Mucosa of stomach (tissue), 1 donor: Measurements from ENCODE around the gene FILIP1.

Experiments
- H3K27me3 ChIP-seq: one replicate; pipeline ENCODE4 v1.7.0; 2013; ENCODE audit warnings: mild to moderate bottlenecking, low read length; ENCODE audit not compliant: control insufficient read depth, insufficient read depth
- H3K36me3 ChIP-seq: one replicate; pipeline ENCODE4 v1.7.0; 2013; ENCODE audit warnings: low read length; ENCODE audit not compliant: control insufficient read depth, insufficient read depth
- H3K4me1 ChIP-seq: one replicate; pipeline ENCODE4 v1.7.0; 2013; ENCODE audit warnings: mild to moderate bottlenecking, low read length; ENCODE audit not compliant: control insufficient read depth, insufficient read depth
- H3K4me3 ChIP-seq: one replicate; pipeline ENCODE4 v1.7.0; 2013; ENCODE audit warnings: low read length
- H3K9ac ChIP-seq: one replicate; pipeline ENCODE4 v1.7.0; 2013; ENCODE audit warnings: mild to moderate bottlenecking, low read length, moderate library complexity
- H3K9me3 ChIP-seq: one replicate; pipeline ENCODE4 v1.7.0; 2013; ENCODE audit warnings: mild to moderate bottlenecking, low read length, moderate library complexity; ENCODE audit not compliant: control insufficient read depth
- donor health status: Pancreatic carcinoma.

The FILIP1 gene

GRCh38 chr6:75353644-75354043, 140.0 kb downstream of the FILIP1 start:
- Histone ChIP-seq H3K9ac (no peak overlapping the region), H3K27me3 (peaks cover 6% of the 10 kb centered on the region), H3K4me3 (no peak overlapping the region), H3K36me3 (no peaks in the 10 kb centered on the region), H3K9me3 (no peaks in the 10 kb centered on the region), H3K4me1 (peaks cover 12% of the 10 kb centered on the region)

GRCh38 chr6:75351570-75351969, 142.0 kb downstream of the FILIP1 start:
- Histone ChIP-seq H3K9ac (no peak overlapping the region), H3K9me3 (no peaks in the 10 kb centered on the region), H3K27me3 (peaks cover 6% of the 10 kb centered on the region), H3K4me1 (peaks cover 12% of the 10 kb centered on the region), H3K4me3 (no peak overlapping the region), H3K36me3 (no peaks in the 10 kb centered on the region)

GRCh38 chr6:75350808-75351207, 142.8 kb downstream of the FILIP1 start:
- H3K27me3 ChIP-seq: peaks cover 6% of the 10 kb centered on the region
- no peaks in the 10 kb centered on the region for H3K36me3 ChIP-seq
- no peak overlapping the region for H3K4me3 ChIP-seq
- peaks cover 12% of the 10 kb centered on the region for H3K4me1 ChIP-seq
- no peaks in the 10 kb centered on the region for H3K9me3 ChIP-seq
- H3K9ac ChIP-seq: no peak overlapping the region

- Histone ChIP-seq H3K27me3 (peaks cover 6% of the 10 kb centered on the region), H3K9ac (no peak overlapping the region), H3K4me1 (peaks cover 12% of the 10 kb centered on the region), H3K9me3 (no peaks in the 10 kb centered on the region), H3K4me3 (no peak overlapping the region), H3K36me3 (no peaks in the 10 kb centered on the region)
Measured at GRCh38 chr6:75350156-75350555, 143.4 kb downstream of the FILIP1 start.

GRCh38 chr6:75349262-75349984, 144.2 kb downstream of the FILIP1 start:
- peak overlapping the region; percentile 43 for H3K9ac ChIP-seq
- peaks cover 6% of the 10 kb centered on the region for H3K27me3 ChIP-seq
- no peaks in the 10 kb centered on the region for H3K36me3 ChIP-seq
- peaks cover 12% of the 10 kb centered on the region for H3K4me1 ChIP-seq
- H3K4me3 ChIP-seq: no peak overlapping the region
- H3K9me3 ChIP-seq: no peaks in the 10 kb centered on the region

GRCh38 chr6:75348882-75349261, 144.7 kb downstream of the FILIP1 start:
- peak overlapping the region; percentile 43 for H3K9ac ChIP-seq

GRCh38 chr6:75347898-75348610, 145.5 kb downstream of the FILIP1 start:
- no peak overlapping the region for H3K4me3 ChIP-seq
- no peaks in the 10 kb centered on the region for H3K9me3 ChIP-seq
- H3K27me3 ChIP-seq: peaks cover 6% of the 10 kb centered on the region
- no peak overlapping the region for H3K9ac ChIP-seq
- no peaks in the 10 kb centered on the region for H3K36me3 ChIP-seq
- H3K4me1 ChIP-seq: peaks cover 12% of the 10 kb centered on the region

More at GRCh38 chr6:75348882-75349261, 144.7 kb downstream of the FILIP1 start:
- Histone ChIP-seq H3K4me1 (peaks cover 12% of the 10 kb centered on the region), H3K36me3 (no peaks in the 10 kb centered on the region), H3K27me3 (peaks cover 6% of the 10 kb centered on the region), H3K9me3 (no peaks in the 10 kb centered on the region), H3K4me3 (no peak overlapping the region)

- Histone ChIP-seq H3K27me3 (peaks cover 6% of the 10 kb centered on the region), H3K9ac (no peak overlapping the region), H3K36me3 (no peaks in the 10 kb centered on the region), H3K4me1 (peaks cover 12% of the 10 kb centered on the region), H3K9me3 (no peaks in the 10 kb centered on the region), H3K4me3 (no peak overlapping the region)
Measured at GRCh38 chr6:75345413-75345812, 148.2 kb downstream of the FILIP1 start.

GRCh38 chr6:75344455-75344854, 149.1 kb downstream of the FILIP1 start:
- Histone ChIP-seq H3K9ac (no peak overlapping the region), H3K27me3 (peaks cover under 1% of the 10 kb centered on the region), H3K4me3 (no peak overlapping the region), H3K4me1 (peaks cover 7% of the 10 kb centered on the region), H3K9me3 (no peaks in the 10 kb centered on the region), H3K36me3 (no peaks in the 10 kb centered on the region)

- Histone ChIP-seq H3K9me3 (no peaks in the 10 kb centered on the region), H3K4me3 (no peak overlapping the region), H3K27me3 (no peaks in the 10 kb centered on the region), H3K9ac (no peak overlapping the region), H3K4me1 (peaks cover 2% of the 10 kb centered on the region), H3K36me3 (no peaks in the 10 kb centered on the region)
Measured at GRCh38 chr6:75344021-75344420, 149.6 kb downstream of the FILIP1 start.

GRCh38 chr6:75337835-75338580, 155.6 kb downstream of the FILIP1 start:
- H3K27me3 ChIP-seq: no peaks in the 10 kb centered on the region
- no peaks in the 10 kb centered on the region for H3K9me3 ChIP-seq
- H3K4me1 ChIP-seq: no peaks in the 10 kb centered on the region
- no peak overlapping the region for H3K4me3 ChIP-seq
- H3K36me3 ChIP-seq: no peaks in the 10 kb centered on the region
- no peak overlapping the region for H3K9ac ChIP-seq
